Heart left ventricle (tissue), 16 donors: ENCODE data around the gene NHLH1. TPM values are rescaled to one million over a fixed set of nuclear protein-coding genes. Genes with fewer than 3 reads are reported as not detected.
"Not testable (repeated sequence)": the region's sequence is repeated elsewhere in the genome, so short reads cannot be mapped to it uniquely, and the experiment has no call there.

Source experiments
- ATAC-seq, 4 donors: fragments of 200-7000 bp; cut with Tn5 transposase; one replicate each; pipeline ENCODE4 v1.9.1; 2020 to 2022; ENCODE audit warnings: moderate library complexity in 4 of 4, mild to moderate bottlenecking in 3 of 4, moderate number of reproducible peaks in 1 of 4
- DNase-seq, 5 donors: peaks; one replicate each; pipeline ENCODE4 v3.0.0-alpha.2; 2020
- H3K27ac ChIP-seq, 12 donors: fragments of 200-600 bp; sonication (generic) in 4 of 12; one replicate each; pipeline versions ENCODE4 v1.5.0 to v1.8.0; 2016 to 2022; ENCODE audit warnings: mild to moderate bottlenecking in 2 of 12
- H3K27me3 ChIP-seq, 9 donors: fragments of 200-600 bp; sonication (generic) in 2 of 9; one replicate each; pipeline versions ENCODE4 v1.5.1 to v1.8.0; 2016 to 2022; ENCODE audit warnings: mild to moderate bottlenecking in 3 of 9
- H3K36me3 ChIP-seq, 9 donors: fragments of 200-600 bp; sonication (generic) in 2 of 9; one replicate each; pipeline versions ENCODE4 v1.5.0 to v1.8.0; 2018 to 2022; ENCODE audit warnings: mild to moderate bottlenecking in 2 of 9
- H3K4me1 ChIP-seq, 12 donors: fragments of 200-600 bp; sonication (generic) in 4 of 12; one replicate each; pipeline versions ENCODE4 v1.5.0 to v1.8.0; 2016 to 2022; ENCODE audit warnings: mild to moderate bottlenecking in 3 of 12
- H3K4me3 ChIP-seq, 12 donors: fragments of 200-600 bp; sonication (generic) in 4 of 12; one replicate each; pipeline versions ENCODE4 v1.5.0 to v1.8.0; 2017 to 2022; ENCODE audit warnings: mild to moderate bottlenecking in 9 of 12, moderate library complexity in 4 of 12
- H3K9me3 ChIP-seq, 12 donors: fragments of 200-600 bp; sonication (generic) in 4 of 12; one replicate each; pipeline versions ENCODE4 v1.5.0 to v1.8.0; 2016 to 2022; ENCODE audit warnings: mild to moderate bottlenecking in 1 of 12
- POLR2A ChIP-seq, 2 donors: fragments of 450-650 bp; IDR thresholded peaks; one replicate each; pipeline ENCODE4 v1.6.1; 2017; ENCODE audit warnings: antibody characterized with exemption in 2 of 2, mild to moderate bottlenecking in 2 of 2, moderate library complexity in 2 of 2
- WGBS, 4 donors: extraction: QIAGEN DNeasy Blood & Tissue Kit in 2 of 4; methylation state at CpG; one replicate each; pipeline versions ENCODE4 v1.1.5 to v1.1.7; 2013 to 2018; 5-methylcytosine and 5-hydroxymethylcytosine counted together
- intact Hi-C, 10 donors: fragments of 100-400 bp; cut with DNase I; formaldehyde crosslinking; loops; one replicate each; pipeline versions ENCODE4 v1.11.1 to v1.14.2; 2022
- polyA plus RNA-seq, 2 donors: library from polyadenylated mRNA; stranded (reverse); fragments of 200-250 nt; gene quantifications; one replicate each; pipeline ENCODE4 v1.2.3, GENCODE V29; 2013
- total RNA-seq, 9 donors: library from RNA; depleted of rRNA in 2 of 9; stranded (reverse); fragments of >200 nt in 2 of 9; fragmentation: NEBNext Ultra II Directional in 3 of 9; extraction: Animal tissue kit (Norgen Biotek cat#: 25700) in 3 of 9; gene quantifications; one replicate each; pipeline versions ENCODE4 v1.1.0 to v1.2.4, GENCODE V29; 2016 to 2023
- TF ChIP-seq, protein P1 (sequence below), 12 donors: fragments of 200-600 bp; sonication (generic) in 4 of 12; IDR thresholded peaks; one replicate each; pipeline versions ENCODE4 v1.5.0 to v1.8.0; 2018 to 2022; ENCODE audit warnings: antibody characterized with exemption in 12 of 12, mild to moderate bottlenecking in 5 of 12
- donor health status: ischemic (EF 13 %, LVEDD 7.1; RV severe dilation, severe dysfunction).
- donor health status: healthy with polysubstance abuse.
- donor health status: DM: no; HTN: yes; CAD: no.
- donor health status: DM: no; HTN: no; CAD: no.
- donor health status: ischemic (EF 25% LVEDD 6.9; RV normal size, moderate dysfunction).
- donor health status: ischemic (EF 25% LVEDD 5.7; RV mildly dilated, moderate dysfunction).
- donor health status: healthy.
- donor health status: DM: yes; HTN: yes; CAD: no.
- donor health status: ischemic (EF 35%, LVEDD 5.7; RV mildly dilated, moderate dysfunction).
- donor health status: nonischemic (EF 11% LVEDD 7.7; RV severe dilation, severe dysfunction).
- donor health status: DM: yes; HTN: yes; CAD: no.
- donor health status: PGD.
- donor health status: ischemic (EF 29% LVEDD 5.4; RV normal size, mild dysfunction).
- donor health status: nonischemic (EF 23%, LVEDD 6.1; RV moderate dilation, normal function).

The NHLH1 gene
- total and polyA plus RNA-seq, 11 donors: 0.09 to 0.18 (median 0.14) TPM; not detected in 8

DNA sequence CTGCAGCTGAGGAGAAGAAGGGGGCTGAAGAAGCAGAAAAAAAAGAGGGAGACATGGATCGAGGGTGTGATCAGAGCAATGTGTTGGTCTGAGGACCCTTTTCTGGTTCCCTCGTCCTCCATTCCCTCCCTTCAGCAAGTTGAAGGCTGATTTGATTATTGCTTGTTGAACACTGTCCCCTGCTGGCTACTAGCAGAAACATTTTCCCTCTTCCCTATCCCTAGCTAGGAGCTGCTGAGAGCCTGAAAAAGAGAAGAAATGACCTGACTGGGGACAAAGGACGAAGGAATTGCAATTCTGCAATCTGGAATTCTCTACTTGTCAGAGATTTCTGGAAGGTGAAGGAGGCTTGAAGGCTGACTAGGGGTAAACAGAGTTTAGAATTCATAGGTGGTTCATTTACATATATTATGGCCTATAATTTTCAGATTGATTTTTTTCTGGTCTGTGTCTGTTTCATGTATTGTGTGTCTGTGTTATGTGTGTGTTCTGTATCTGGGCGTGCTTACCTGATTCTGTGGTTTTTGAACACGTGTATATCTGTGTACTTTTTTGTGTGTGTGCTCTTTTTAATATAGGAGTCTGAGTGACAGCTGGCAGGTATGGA lies 9.8 kb downstream of the NHLH1 start:
- Histone ChIP-seq H3K4me1 (peaks cover 0 to 23% (median 10%) of the 10 kb centered on the region in 12 donors), H3K36me3 (no peaks in the 10 kb centered on the region), H3K27me3 (peaks cover 0 to 3% (median 0%) of the 10 kb centered on the region in 9 donors), H3K27ac (peak overlapping the region in 4 of 12 donors; percentile 11 to 42 (median 40)), H3K4me3 (peak overlapping the region in 1 of 12 donors; percentile 20), H3K9me3 (no peaks in the 10 kb centered on the region)
- WGBS, 4 donors: 5 to 15% (median 12%) methylated on average over 5 of the region's 5 CpGs
- TF ChIP-seq POLR2A (IDR thresholded peaks at IDR 0.05): no peak
- TF ChIP-seq, protein P1, sequence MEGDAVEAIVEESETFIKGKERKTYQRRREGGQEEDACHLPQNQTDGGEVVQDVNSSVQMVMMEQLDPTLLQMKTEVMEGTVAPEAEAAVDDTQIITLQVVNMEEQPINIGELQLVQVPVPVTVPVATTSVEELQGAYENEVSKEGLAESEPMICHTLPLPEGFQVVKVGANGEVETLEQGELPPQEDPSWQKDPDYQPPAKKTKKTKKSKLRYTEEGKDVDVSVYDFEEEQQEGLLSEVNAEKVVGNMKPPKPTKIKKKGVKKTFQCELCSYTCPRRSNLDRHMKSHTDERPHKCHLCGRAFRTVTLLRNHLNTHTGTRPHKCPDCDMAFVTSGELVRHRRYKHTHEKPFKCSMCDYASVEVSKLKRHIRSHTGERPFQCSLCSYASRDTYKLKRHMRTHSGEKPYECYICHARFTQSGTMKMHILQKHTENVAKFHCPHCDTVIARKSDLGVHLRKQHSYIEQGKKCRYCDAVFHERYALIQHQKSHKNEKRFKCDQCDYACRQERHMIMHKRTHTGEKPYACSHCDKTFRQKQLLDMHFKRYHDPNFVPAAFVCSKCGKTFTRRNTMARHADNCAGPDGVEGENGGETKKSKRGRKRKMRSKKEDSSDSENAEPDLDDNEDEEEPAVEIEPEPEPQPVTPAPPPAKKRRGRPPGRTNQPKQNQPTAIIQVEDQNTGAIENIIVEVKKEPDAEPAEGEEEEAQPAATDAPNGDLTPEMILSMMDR (IDR thresholded peaks at IDR 0.05): peak; percentile 68 to 95 (median 88)
- intact Hi-C loops: loop anchor here in 8 of 10 donors (2.0 to 10.0 kb wide), 8 partner anchors 182 to 292 kb away; partner anchors contain the start of genes KCNJ9 (in 3 of the 8), CASQ1 (in 2 of the 8) and IGSF8 (in 1 of the 8)
- peak; percentile 56 to 86 (median 80) for ATAC-seq
- DNase-seq: no peak

DNA sequence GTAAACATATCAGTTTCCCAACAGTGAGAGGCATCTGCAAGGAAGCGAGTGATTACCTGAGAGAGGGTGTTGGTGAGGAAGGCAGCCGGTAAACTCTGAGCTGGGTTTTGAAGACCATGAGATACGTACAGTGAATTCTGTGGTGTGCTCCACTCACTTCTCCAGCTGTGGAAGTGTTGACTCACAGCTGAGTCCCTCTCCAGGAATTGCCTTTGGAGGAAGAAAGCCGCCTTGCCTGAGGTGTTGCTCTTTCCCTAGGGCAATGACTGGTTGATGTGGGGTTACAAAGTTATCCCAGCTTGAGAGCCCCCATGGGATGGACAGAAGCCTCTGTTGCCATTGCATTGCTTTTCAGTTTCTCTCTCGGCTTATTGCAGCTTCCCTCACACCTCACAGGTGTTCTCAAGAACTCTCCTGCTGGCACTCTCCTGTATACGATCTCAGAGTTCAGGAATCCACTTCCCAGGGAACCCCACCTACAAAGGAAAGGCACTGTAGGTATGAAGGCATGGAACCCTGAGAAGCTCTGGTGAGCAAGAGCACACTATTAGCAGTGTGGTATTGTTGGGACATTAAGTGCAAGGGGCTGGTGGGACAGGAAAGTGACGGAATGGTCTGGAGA lies 10.8 kb downstream of the NHLH1 start:
- DNase-seq (no peak), ATAC-seq (no peak)
- Histone ChIP-seq H3K36me3 (no peaks in the 10 kb centered on the region), H3K27ac (no peak overlapping the region), H3K4me1 (peaks cover 0 to 23% (median 10%) of the 10 kb centered on the region in 12 donors), H3K27me3 (no peaks in the 10 kb centered on the region), H3K4me3 (no peak overlapping the region), H3K9me3 (no peaks in the 10 kb centered on the region)
- WGBS, 4 donors: 70 to 85% (median 77%) methylated on average over 7 of the region's 7 CpGs
- intact Hi-C loops: loop anchor here in 8 of 10 donors (2.0 to 10.0 kb wide), 8 partner anchors 183 to 293 kb away; partner anchors contain the start of genes KCNJ9 (in 3 of the 8), CASQ1 (in 2 of the 8) and IGSF8 (in 1 of the 8)
- TF ChIP-seq, protein P1 (IDR thresholded peaks at IDR 0.05): no peak

DNA sequence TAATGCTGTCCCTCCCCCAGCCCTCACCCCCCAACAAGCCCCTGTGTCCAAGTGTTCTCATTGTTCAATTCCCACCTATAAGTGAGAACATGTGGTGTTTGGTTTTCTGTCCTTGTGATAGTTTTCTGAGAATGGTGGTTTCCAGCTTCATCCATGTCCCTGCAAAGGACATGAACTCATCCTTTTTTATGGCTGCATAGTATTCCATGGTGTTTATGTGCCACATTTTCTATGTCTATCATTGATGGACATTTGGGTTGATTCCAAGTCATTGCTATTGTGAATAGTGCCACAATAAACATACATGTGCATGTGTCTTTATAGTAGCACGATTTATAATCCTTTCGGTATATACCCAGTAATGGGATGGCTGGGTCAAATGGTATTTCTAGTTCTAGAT lies 17.9 kb downstream of the NHLH1 start:
- H3K4me3 ChIP-seq, H3K36me3 ChIP-seq, intact Hi-C loops, ATAC-seq, H3K27me3 ChIP-seq, DNase-seq, H3K4me1 ChIP-seq, H3K9me3 ChIP-seq, H3K27ac ChIP-seq: not testable (repeated sequence)
- 96 to 100% (median 97%) methylated on average over 2 of the region's 2 CpGs for WGBS, 4 donors

DNA sequence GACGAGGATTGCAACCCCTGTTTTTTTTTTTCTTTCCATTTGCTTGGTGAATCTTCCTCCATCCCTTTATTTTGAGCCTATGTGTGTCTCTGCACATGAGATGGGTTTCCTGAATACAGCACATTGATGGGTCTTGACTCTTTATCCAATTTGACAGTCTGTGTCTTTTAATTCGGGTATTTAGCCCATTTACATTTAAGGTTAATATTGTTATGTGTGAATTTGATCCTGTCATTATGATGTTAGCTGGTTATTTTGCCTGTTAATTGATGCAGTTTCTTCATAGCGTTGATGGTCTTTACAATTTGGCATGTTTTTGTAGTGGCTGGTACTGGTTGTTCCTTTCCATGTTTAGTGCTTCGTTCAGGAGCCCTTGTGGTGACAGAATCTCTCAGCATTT lies 21.5 kb downstream of the NHLH1 start:
- H3K9me3 ChIP-seq, DNase-seq, H3K4me3 ChIP-seq, intact Hi-C loops, H3K36me3 ChIP-seq, ATAC-seq, H3K27me3 ChIP-seq, H3K4me1 ChIP-seq, H3K27ac ChIP-seq: not testable (repeated sequence)
- WGBS, 4 donors: 67 to 78% (median 76%) methylated on average over 4 of the region's 4 CpGs

DNA sequence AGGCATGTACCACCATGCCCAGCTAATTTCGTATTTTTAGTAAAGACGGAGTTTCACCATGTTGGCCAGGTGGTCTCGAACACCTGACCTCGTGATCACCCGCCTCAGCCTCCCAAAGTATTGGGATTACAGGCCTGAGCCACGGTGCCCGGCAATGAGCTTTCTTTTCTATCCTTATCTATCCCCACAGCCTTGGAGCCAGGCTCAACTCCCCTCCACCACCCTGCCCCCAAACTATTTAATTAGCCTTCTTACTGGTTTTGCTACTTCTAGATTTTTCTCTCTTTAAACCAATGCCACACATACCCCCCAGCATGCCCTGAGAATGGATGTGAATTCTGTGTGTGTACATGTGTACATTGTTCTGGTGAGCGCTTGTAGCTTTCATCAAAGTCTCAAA lies 27.8 kb downstream of the NHLH1 start:
- WGBS, 4 donors: 90 to 94% (median 93%) methylated on average over 8 of the region's 8 CpGs
- Histone ChIP-seq H3K36me3 (no peaks in the 10 kb centered on the region), H3K27ac (no peak overlapping the region), H3K4me3 (no peak overlapping the region), H3K27me3 (peaks cover 0 to 6% (median 0%) of the 10 kb centered on the region in 9 donors), H3K4me1 (peaks cover 0 to 3% (median 0%) of the 10 kb centered on the region in 12 donors), H3K9me3 (no peaks in the 10 kb centered on the region)
- ATAC-seq: no peak
- no peak for DNase-seq
- intact Hi-C loops: no loop called here
- TF ChIP-seq, protein P1 (IDR thresholded peaks at IDR 0.05): no peak
- TF ChIP-seq POLR2A (IDR thresholded peaks at IDR 0.05): no peak
